Measurements from ENCODE around the gene PUS3.

Gene PUS3

GRCh38 chr11:125941619-125942611, 38.9 kb upstream of the PUS3 start:
- no peak for DNase-seq (ENCODE audit: low read depth)

GRCh38 chr11:125941267-125941618, 38.2 kb upstream of the PUS3 start:
- no peak for DNase-seq (ENCODE audit: low read depth)

GRCh38 chr11:125940145-125940544, 37.1 kb upstream of the PUS3 start:
- DNase-seq (ENCODE audit: low read depth) = no peak

- DNase-seq (ENCODE audit: low read depth) = no peak
Observed at GRCh38 chr11:125939081-125939521, 36.1 kb upstream of the PUS3 start.

- no peak for DNase-seq (ENCODE audit: low read depth)
Observed at GRCh38 chr11:125938418-125938817, 35.4 kb upstream of the PUS3 start.

GRCh38 chr11:125935618-125936199, 32.7 kb upstream of the PUS3 start:
- DNase-seq (ENCODE audit: low read depth) = no peak

GRCh38 chr11:125935056-125935455, 32.0 kb upstream of the PUS3 start:
- DNase-seq (ENCODE audit: low read depth) = no peak

- no peak for DNase-seq (ENCODE audit: low read depth)
Observed at GRCh38 chr11:125934473-125934872, 31.5 kb upstream of the PUS3 start.

GRCh38 chr11:125933030-125933813, 30.2 kb upstream of the PUS3 start:
- no peak for DNase-seq (ENCODE audit: low read depth)

GRCh38 chr11:125932301-125932700, 29.3 kb upstream of the PUS3 start:
- no peak for DNase-seq (ENCODE audit: low read depth)

- DNase-seq (ENCODE audit: low read depth) = no peak
Observed at GRCh38 chr11:125931668-125932067, 28.7 kb upstream of the PUS3 start.

- no peak for DNase-seq (ENCODE audit: low read depth)
Observed at GRCh38 chr11:125931116-125931515, 28.1 kb upstream of the PUS3 start.

GRCh38 chr11:125930076-125930450, 27.1 kb upstream of the PUS3 start:
- no peak for DNase-seq (ENCODE audit: low read depth)

- no peak for DNase-seq (ENCODE audit: low read depth)
Observed at GRCh38 chr11:125929445-125930075, 26.6 kb upstream of the PUS3 start.

- DNase-seq (ENCODE audit: low read depth) = no peak
Observed at GRCh38 chr11:125926682-125927081, 23.7 kb upstream of the PUS3 start.

GRCh38 chr11:125925804-125926203, 22.8 kb upstream of the PUS3 start:
- DNase-seq (ENCODE audit: low read depth) = no peak

GRCh38 chr11:125925247-125925740, 22.3 kb upstream of the PUS3 start:
- no peak for DNase-seq (ENCODE audit: low read depth)

- DNase-seq (ENCODE audit: low read depth) = no peak
Observed at GRCh38 chr11:125924384-125925007, 21.5 kb upstream of the PUS3 start.

GRCh38 chr11:125923633-125924032, 20.6 kb upstream of the PUS3 start:
- DNase-seq (ENCODE audit: low read depth) = no peak

GRCh38 chr11:125923012-125923579, 20.1 kb upstream of the PUS3 start:
- no peak for DNase-seq (ENCODE audit: low read depth)

- no peak for DNase-seq (ENCODE audit: low read depth)
Observed at GRCh38 chr11:125922156-125922555, 19.1 kb upstream of the PUS3 start.
